HUES64 (cell line): ENCODE data around the gene EIF2B1. TPM values are rescaled to one million over a fixed set of nuclear protein-coding genes. Genes with fewer than 3 reads are reported as not detected.

Experiments used
- H3K27ac ChIP-seq: 2 replicates; pipeline ENCODE4 v1.7.0; 2013; ENCODE audit warnings: low read depth, low read length, inconsistent platforms
- H3K27me3 ChIP-seq: 2 replicates; pipeline ENCODE4 v1.6.1; 2013; ENCODE audit warnings: mild to moderate bottlenecking, low read length; ENCODE audit not compliant: insufficient read depth
- H3K36me3 ChIP-seq: 2 replicates; pipeline ENCODE4 v1.6.1; 2013; ENCODE audit warnings: mild to moderate bottlenecking, low read length; ENCODE audit not compliant: insufficient read depth
- H3K4me1 ChIP-seq: 2 replicates; pipeline ENCODE4 v1.6.1; 2013; ENCODE audit warnings: mild to moderate bottlenecking, low read length, moderate library complexity; ENCODE audit not compliant: insufficient read depth
- H3K4me3 ChIP-seq: 2 replicates; pipeline ENCODE4 v1.5.1; 2013; ENCODE audit warnings: mild to moderate bottlenecking, low read length, moderate library complexity
- H3K9ac ChIP-seq: 2 replicates; pipeline ENCODE4 v1.6.1; 2013; ENCODE audit warnings: mild to moderate bottlenecking, low read depth, low read length
- H3K9me3 ChIP-seq: 2 replicates; pipeline ENCODE4 v1.6.1; 2013; ENCODE audit warnings: low read depth, low read length; ENCODE audit not compliant: insufficient read depth
- WGBS: fragments of 150-250, 120-280 bp; methylation state at CpG from one replicate; pipeline ENCODE4 v1.1.7; 2013; ENCODE audit warnings: missing lambda C conversion rate; 5-methylcytosine and 5-hydroxymethylcytosine counted together
- polyA plus RNA-seq, 2 experiments: library from polyadenylated mRNA; stranded (reverse); fragments of 50-300 nt; gene quantifications; one replicate each; pipeline ENCODE4 v1.2.3, GENCODE V29; 2013

The EIF2B1 gene
- 36.5 TPM for polyA plus RNA-seq (2013, experiment 1 of 2)
- 33.7 TPM for polyA plus RNA-seq (2013, experiment 2 of 2)

GRCh38 chr12:123633379-123634141 lies at the start of gene EIF2B1, which contains the start of gene GTF2H3:
EIF2B1 (minus strand) TSS chr12:123633686; CDS start chr12:123633557, 129 bp downstream.
GTF2H3 (plus strand) TSS chr12:123633829; CDS start chr12:123633860, 31 bp downstream.
- peaks cover 28% of the 10 kb centered on the region for H3K36me3 ChIP-seq
- H3K27ac ChIP-seq: peak within 1 kb of the TSS; percentile 82
- peak within 1 kb of the TSS; percentile 99 for H3K9ac ChIP-seq
- WGBS: under 1% methylated on average over 52 of the region's 52 CpGs
- no peaks in the 10 kb centered on the region for H3K9me3 ChIP-seq
- H3K27me3 ChIP-seq: no peaks in the 10 kb centered on the region
- H3K4me3 ChIP-seq: peak within 1 kb of the TSS; percentile 99
- no peaks in the 10 kb centered on the region for H3K4me1 ChIP-seq

DNA sequence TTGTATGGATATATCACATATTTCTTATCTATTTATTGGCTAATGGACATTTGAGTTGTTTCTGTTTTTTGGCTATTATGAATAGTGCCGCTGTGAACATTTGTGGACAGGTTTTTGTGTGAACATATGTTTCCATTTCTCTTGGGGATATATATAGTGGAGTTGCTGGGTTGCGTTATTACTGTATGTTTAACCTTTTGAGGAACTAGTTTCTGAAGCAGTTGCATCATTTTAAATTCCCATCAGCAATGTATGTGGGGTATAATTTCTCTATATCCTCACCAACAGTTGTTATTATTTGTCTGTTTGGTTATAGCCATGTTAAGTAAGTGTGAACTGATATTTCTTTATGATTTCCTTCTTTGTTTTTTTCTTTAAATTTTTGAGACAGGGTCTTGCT lies 48.1 kb upstream of the EIF2B1 start:
- Histone ChIP-seq H3K4me3 (no peak overlapping the region), H3K27me3 (no peaks in the 10 kb centered on the region), H3K4me1 (no peaks in the 10 kb centered on the region), H3K9ac (no peak overlapping the region), H3K27ac (no peak overlapping the region), H3K36me3 (peaks cover 10% of the 10 kb centered on the region; the same call in 1 of the 2 replicates), H3K9me3 (no peaks in the 10 kb centered on the region)
- WGBS: 93% methylated on average over 2 of the region's 2 CpGs

GRCh38 chr12:123678981-123679380 lies 45.5 kb upstream of the EIF2B1 start:
- H3K36me3 ChIP-seq: peaks cover 15% of the 10 kb centered on the region; the same call in 1 of the 2 replicates
- H3K27me3 ChIP-seq: no peaks in the 10 kb centered on the region
- H3K27ac ChIP-seq: no peak overlapping the region
- H3K9me3 ChIP-seq: no peaks in the 10 kb centered on the region
- H3K9ac ChIP-seq: no peak overlapping the region
- 95% methylated on average over 10 of the region's 10 CpGs for WGBS
- H3K4me1 ChIP-seq: no peaks in the 10 kb centered on the region
- H3K4me3 ChIP-seq: no peak overlapping the region

DNA sequence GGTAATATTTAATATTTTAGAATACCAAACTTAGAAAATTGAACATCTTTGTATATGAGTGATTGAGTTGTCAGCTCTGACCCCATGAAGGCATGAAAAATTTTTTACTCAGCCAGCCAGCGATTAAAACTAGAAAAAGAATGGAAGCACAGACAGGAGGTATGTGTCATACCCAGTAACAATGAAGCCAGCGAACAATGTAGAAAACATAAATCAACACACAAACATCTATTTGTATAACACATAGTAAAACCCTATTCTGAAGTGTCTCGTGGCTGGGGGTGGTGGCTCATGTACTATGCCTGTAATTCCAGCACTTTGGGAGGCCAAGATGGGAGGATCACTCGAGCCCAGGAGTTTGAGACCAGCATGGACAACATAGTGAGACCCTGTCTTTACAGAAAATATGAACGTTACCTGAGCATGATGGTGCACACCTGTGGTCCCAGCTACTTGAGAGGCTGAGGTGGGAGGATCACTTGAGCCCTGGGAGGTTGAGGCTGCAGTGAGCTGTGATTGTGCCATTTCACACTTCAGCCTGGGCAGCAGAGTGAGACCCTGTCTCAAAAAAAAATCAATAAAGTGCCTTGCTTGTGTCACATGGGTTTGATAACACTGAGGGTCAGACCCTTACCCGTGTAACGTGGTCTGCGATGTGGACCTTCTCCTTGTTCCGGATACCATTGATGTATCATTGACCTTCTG lies 43.3 kb upstream of the EIF2B1 start:
- H3K9me3 ChIP-seq: no peaks in the 10 kb centered on the region
- WGBS: 96% methylated on average over 9 of the region's 9 CpGs
- H3K9ac ChIP-seq: no peak overlapping the region
- H3K4me3 ChIP-seq: no peak overlapping the region
- H3K4me1 ChIP-seq: no peaks in the 10 kb centered on the region
- H3K36me3 ChIP-seq: peaks cover 12% of the 10 kb centered on the region; the same call in 1 of the 2 replicates
- no peaks in the 10 kb centered on the region for H3K27me3 ChIP-seq
- no peak overlapping the region for H3K27ac ChIP-seq

GRCh38 chr12:123675436-123675835 lies 42.0 kb upstream of the EIF2B1 start:
- no peak overlapping the region for H3K9ac ChIP-seq
- H3K36me3 ChIP-seq: peaks cover 7% of the 10 kb centered on the region; the same call in 1 of the 2 replicates
- H3K27me3 ChIP-seq: no peaks in the 10 kb centered on the region
- no peak overlapping the region for H3K27ac ChIP-seq
- H3K4me3 ChIP-seq: no peak overlapping the region
- H3K4me1 ChIP-seq: peaks cover 4% of the 10 kb centered on the region; the same call in 1 of the 2 replicates
- H3K9me3 ChIP-seq: no peaks in the 10 kb centered on the region
- 63% methylated on average over 1 of the region's 1 CpG for WGBS

DNA sequence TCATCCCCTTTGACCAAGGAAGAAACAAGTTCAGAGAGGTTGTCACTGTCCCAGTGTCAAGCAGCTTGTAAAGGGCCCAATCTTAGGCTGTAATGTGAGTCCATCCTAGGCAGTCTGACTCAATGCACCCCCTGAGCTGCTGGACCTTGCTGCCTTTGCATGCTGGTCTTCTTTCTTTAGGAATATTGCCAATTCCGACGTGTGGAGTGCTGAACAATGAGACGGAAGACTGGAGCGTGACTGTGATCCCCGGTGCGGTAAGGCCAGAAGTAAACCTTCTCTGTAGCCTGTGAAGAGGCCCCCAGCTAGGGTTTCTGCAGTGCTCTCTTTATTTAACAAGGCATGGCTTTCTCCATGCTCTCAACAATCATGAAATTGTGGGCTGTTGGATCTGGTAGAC lies 38.4 kb upstream of the EIF2B1 start:
- Histone ChIP-seq H3K4me3 (peak overlapping the region; percentile 82), H3K9me3 (no peaks in the 10 kb centered on the region), H3K27me3 (no peaks in the 10 kb centered on the region), H3K36me3 (peaks cover 7% of the 10 kb centered on the region; the same call in 1 of the 2 replicates), H3K4me1 (peaks cover 4% of the 10 kb centered on the region; the same call in 1 of the 2 replicates), H3K27ac (no peak overlapping the region), H3K9ac (0 out of 2 replicates have a peak overlapping the region, but pooled peaks have one; percentile 68)
- WGBS: 92% methylated on average over 6 of the region's 6 CpGs

- peak within 1 kb of the TSS; percentile 68 for H3K9ac ChIP-seq
- peaks cover 4% of the 10 kb centered on the region; the same call in 1 of the 2 replicates for H3K4me1 ChIP-seq
- 0 out of 2 replicates have a peak within 1 kb of the TSS, but pooled peaks have one; percentile 43 for H3K27ac ChIP-seq
- 2% methylated on average over 53 of the region's 53 CpGs for WGBS
- peak within 1 kb of the TSS; percentile 82 for H3K4me3 ChIP-seq
- peaks cover 7% of the 10 kb centered on the region; the same call in 1 of the 2 replicates for H3K36me3 ChIP-seq
- H3K9me3 ChIP-seq: no peaks in the 10 kb centered on the region
- no peaks in the 10 kb centered on the region for H3K27me3 ChIP-seq
Measured at GRCh38 chr12:123670882-123671728, 37.6 kb upstream of the EIF2B1 start, which contains the start of gene TCTN2. TCTN2 (plus strand) TSS chr12:123671113; CDS start chr12:123671241, 128 bp downstream.

DNA sequence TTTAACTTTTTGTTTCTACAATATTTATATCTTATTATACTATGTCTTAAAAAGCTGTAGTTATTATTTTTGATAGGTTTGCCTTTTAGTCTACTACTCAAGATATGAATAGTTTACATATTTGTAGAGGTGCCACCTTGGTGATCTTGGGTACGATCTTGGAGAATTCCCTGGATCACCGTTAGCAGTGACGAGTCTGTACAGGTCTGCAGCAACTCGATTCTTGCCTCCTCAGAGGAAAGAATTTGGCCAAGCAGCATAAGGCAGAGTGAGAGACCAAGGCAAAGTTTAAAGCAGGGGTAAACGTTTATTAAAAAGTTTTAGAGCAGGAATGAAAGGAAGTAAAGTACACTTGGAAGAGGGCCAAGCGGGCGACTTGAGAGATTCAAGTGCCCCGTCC lies 34.3 kb upstream of the EIF2B1 start:
- H3K4me3 ChIP-seq: no peak overlapping the region
- H3K27me3 ChIP-seq: no peaks in the 10 kb centered on the region
- peaks cover 4% of the 10 kb centered on the region; the same call in 1 of the 2 replicates for H3K4me1 ChIP-seq
- no peak overlapping the region for H3K27ac ChIP-seq
- WGBS: 92% methylated on average over 8 of the region's 8 CpGs
- no peak overlapping the region for H3K9ac ChIP-seq
- H3K36me3 ChIP-seq: peaks cover 6% of the 10 kb centered on the region; the same call in 1 of the 2 replicates
- no peaks in the 10 kb centered on the region for H3K9me3 ChIP-seq

- Histone ChIP-seq H3K4me1 (no peaks in the 10 kb centered on the region), H3K27me3 (no peaks in the 10 kb centered on the region), H3K9ac (no peak overlapping the region), H3K4me3 (no peak overlapping the region), H3K9me3 (no peaks in the 10 kb centered on the region), H3K27ac (no peak overlapping the region), H3K36me3 (peaks cover 64% of the 10 kb centered on the region)
- 100% methylated on average over 1 of the region's 5 CpGs for WGBS
Measured at GRCh38 chr12:123659996-123660727, 26.7 kb upstream of the EIF2B1 start.

GRCh38 chr12:123657211-123657610 lies 23.7 kb upstream of the EIF2B1 start:
- Histone ChIP-seq H3K27ac (no peak overlapping the region), H3K4me1 (no peaks in the 10 kb centered on the region), H3K36me3 (peaks cover 78% of the 10 kb centered on the region), H3K27me3 (no peaks in the 10 kb centered on the region), H3K4me3 (no peak overlapping the region), H3K9ac (no peak overlapping the region), H3K9me3 (no peaks in the 10 kb centered on the region)
- 92% methylated on average over 9 of the region's 9 CpGs for WGBS
